HepG2 (cell line): ENCODE data around the gene SLC1A5. TPM values are rescaled to one million over a fixed set of nuclear protein-coding genes. Genes with fewer than 3 reads are reported as not detected.

ENCODE experiments used
- ELF3 ChIP-seq: IDR thresholded peaks from 2 replicates; pipeline ENCODE4 v1.6.1; 2016; ENCODE audit warnings: missing genetic modification reagents, missing compliant biosample characterization
- FOXK1 ChIP-seq: sonication (generic); formaldehyde crosslinking; IDR thresholded peaks from 2 replicates; pipeline ENCODE4 v1.4.0; 2020; ENCODE audit warnings: low read depth, missing genetic modification reagents, borderline replicate concordance
- GABPB1 ChIP-seq: IDR thresholded peaks from 2 replicates; pipeline ENCODE4 v1.6.1; 2016; ENCODE audit warnings: mild to moderate bottlenecking, missing genetic modification reagents, moderate library complexity, missing compliant biosample characterization
- HDAC1 ChIP-seq: sonication (generic); formaldehyde crosslinking; IDR thresholded peaks from 2 replicates; pipeline ENCODE4 v1.5.1; 2020; ENCODE audit warnings: mild to moderate bottlenecking, missing genetic modification reagents
- HNRNPLL ChIP-seq: fragments of 200-400 bp; formaldehyde crosslinking; IDR thresholded peaks from 2 replicates; pipeline ENCODE4 v1.6.1; 2017; ENCODE audit warnings: mild to moderate bottlenecking, low read depth, low read length; ENCODE audit not compliant: poor library complexity, severe bottlenecking
- KLF16 ChIP-seq, 2 experiments: sonication (generic) in 1 of 2; formaldehyde crosslinking in 1 of 2; IDR thresholded peaks; 2 replicates each; pipeline versions ENCODE4 v1.6.1 to v1.8.0; 2016 to 2023; ENCODE audit warnings: missing genetic modification reagents in 2 of 2, missing compliant biosample characterization in 1 of 2
- MAF1 ChIP-seq: sonication (generic); formaldehyde crosslinking; IDR thresholded peaks from 2 replicates; pipeline ENCODE4 v1.5.0; 2020; ENCODE audit warnings: missing genetic modification reagents, borderline replicate concordance
- MYC ChIP-seq: sonication (generic); formaldehyde crosslinking; IDR thresholded peaks from 2 replicates; pipeline ENCODE4 v1.9.0; 2021; ENCODE audit warnings: missing genetic modification reagents, borderline replicate concordance
- NFE2 ChIP-seq: sonication (generic); formaldehyde crosslinking; IDR thresholded peaks from 2 replicates; pipeline ENCODE4 v1.4.0; 2020; ENCODE audit warnings: missing genetic modification reagents
- POLR2A ChIP-seq, 2 experiments: IDR thresholded peaks; 2 replicates each; pipeline ENCODE4 v1.6.1; 2011; ENCODE audit warnings: low read depth in 2 of 2, low read length in 2 of 2, mild to moderate bottlenecking in 1 of 2, moderate library complexity in 1 of 2; ENCODE audit not compliant: insufficient read depth in 1 of 2
- SAP130 ChIP-seq: IDR thresholded peaks from 2 replicates; pipeline ENCODE4 v1.6.1; 2016; ENCODE audit warnings: low read depth
- SRSF1 ChIP-seq: fragments of 200-400 bp; formaldehyde crosslinking; optimal IDR thresholded peaks from 2 replicates; pipeline ENCODE3; 2017; ENCODE audit warnings: mild to moderate bottlenecking, low read depth, low read length, moderate library complexity
- ZNF605 ChIP-seq: sonication (generic); formaldehyde crosslinking; IDR thresholded peaks from 2 replicates; pipeline ENCODE4 v1.8.0; 2022; ENCODE audit warnings: mild to moderate bottlenecking, missing genetic modification reagents
- ZNF652 ChIP-seq: IDR thresholded peaks from 2 replicates; pipeline ENCODE4 v1.6.1; 2016; ENCODE audit warnings: low read depth, borderline replicate concordance
- ZSCAN20 ChIP-seq: sonication (generic); formaldehyde crosslinking; IDR thresholded peaks from 2 replicates; pipeline ENCODE4 v1.4.0; 2020; ENCODE audit warnings: missing genetic modification reagents, mild to moderate bottlenecking, borderline replicate concordance
- polyA plus RNA-seq, 8 experiments: library from polyadenylated mRNA; depleted of rRNA in 3 of 8; stranded (reverse) in 7 of 8; unstranded in 1 of 8; fragments of >200 nt; fragmentation: Illumina TruSeq in 4 of 8; extraction: Trizol in 4 of 8; gene quantifications; 2 replicates each; pipeline versions ENCODE4 v1.2.1 to v1.2.3, GENCODE V29; 2011 to 2016; ENCODE audit warnings: low read depth in 4 of 8, missing spikeins in 1 of 8, mixed read lengths in 1 of 8; ENCODE audit not compliant: insufficient read depth in 1 of 8
- total RNA-seq, 5 experiments: library from RNA; depleted of rRNA; stranded (reverse); fragments of >200 nt; fragmentation: Illumina TruSeq; extraction: Trizol; gene quantifications; 2 replicates each; pipeline ENCODE4 v1.2.3, GENCODE V29; 2016; ENCODE audit warnings: low read depth in 1 of 5
- TF ChIP-seq, protein P1 (sequence below): sonication (generic); formaldehyde crosslinking; IDR thresholded peaks from 2 replicates; pipeline ENCODE4 v1.5.0; 2020; ENCODE audit warnings: mild to moderate bottlenecking, missing genetic modification reagents, borderline replicate concordance
- TF ChIP-seq, protein P2 (sequence below): IDR thresholded peaks from 2 replicates; pipeline ENCODE4 v1.6.1; 2016; ENCODE audit warnings: mild to moderate bottlenecking, missing biosample characterization, missing genetic modification reagents
- TF ChIP-seq, protein P3 (sequence below): sonication (generic); formaldehyde crosslinking; IDR thresholded peaks from 2 replicates; pipeline ENCODE4 v1.4.0; 2020; ENCODE audit warnings: missing genetic modification reagents, borderline replicate concordance
- TF ChIP-seq, protein P4 (sequence below): sonication (generic); formaldehyde crosslinking; IDR thresholded peaks from 2 replicates; pipeline ENCODE4 v1.4.0; 2020; ENCODE audit warnings: missing genetic modification reagents

Gene SLC1A5
- total and polyA plus RNA-seq, 2 of the 13 experiments (the other 11 are each of a cell fraction or from before 2014, with no cell fraction given): 120 to 159 TPM

DNA sequence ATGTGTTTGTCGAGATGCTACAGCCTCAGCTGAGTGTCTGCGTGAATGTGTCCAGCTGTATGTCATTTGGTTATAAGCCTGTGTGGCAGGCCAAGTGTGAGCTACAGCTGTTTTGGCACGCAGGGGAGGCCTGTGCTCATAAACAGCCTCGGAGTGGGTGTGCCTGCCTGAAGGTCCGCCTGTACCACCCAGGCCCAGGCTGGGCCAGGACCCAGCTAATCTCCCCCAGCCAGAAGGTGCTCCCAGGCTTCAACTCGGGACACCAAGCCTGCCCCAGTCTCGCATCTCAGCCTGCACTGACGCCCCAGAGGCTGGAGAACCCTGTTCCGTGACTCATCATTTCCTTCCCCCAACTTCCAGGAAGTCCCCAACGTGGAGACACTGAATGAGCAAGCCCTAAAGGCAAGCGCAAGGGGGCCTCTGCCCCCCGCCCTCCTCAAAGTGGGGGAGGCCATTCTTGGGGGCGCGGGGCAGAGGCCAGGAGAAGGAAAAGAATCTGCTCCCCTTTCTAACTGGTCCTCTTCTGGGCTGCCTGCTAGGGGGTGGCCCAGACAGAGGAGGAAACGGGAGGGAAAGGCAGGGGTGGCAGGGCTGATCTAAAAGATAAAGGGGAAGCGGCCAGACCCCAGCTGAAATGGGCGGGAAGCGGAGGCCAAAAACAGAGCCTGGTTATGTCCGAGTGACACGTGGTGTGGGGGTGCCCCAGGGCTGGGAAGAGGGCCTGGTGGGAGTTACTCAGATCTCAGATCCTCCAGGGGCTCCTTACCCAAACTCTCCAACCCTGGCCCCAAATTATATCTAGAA, 2.0 kb downstream of the SLC1A5 start (continued):
- TF ChIP-seq, protein P1, sequence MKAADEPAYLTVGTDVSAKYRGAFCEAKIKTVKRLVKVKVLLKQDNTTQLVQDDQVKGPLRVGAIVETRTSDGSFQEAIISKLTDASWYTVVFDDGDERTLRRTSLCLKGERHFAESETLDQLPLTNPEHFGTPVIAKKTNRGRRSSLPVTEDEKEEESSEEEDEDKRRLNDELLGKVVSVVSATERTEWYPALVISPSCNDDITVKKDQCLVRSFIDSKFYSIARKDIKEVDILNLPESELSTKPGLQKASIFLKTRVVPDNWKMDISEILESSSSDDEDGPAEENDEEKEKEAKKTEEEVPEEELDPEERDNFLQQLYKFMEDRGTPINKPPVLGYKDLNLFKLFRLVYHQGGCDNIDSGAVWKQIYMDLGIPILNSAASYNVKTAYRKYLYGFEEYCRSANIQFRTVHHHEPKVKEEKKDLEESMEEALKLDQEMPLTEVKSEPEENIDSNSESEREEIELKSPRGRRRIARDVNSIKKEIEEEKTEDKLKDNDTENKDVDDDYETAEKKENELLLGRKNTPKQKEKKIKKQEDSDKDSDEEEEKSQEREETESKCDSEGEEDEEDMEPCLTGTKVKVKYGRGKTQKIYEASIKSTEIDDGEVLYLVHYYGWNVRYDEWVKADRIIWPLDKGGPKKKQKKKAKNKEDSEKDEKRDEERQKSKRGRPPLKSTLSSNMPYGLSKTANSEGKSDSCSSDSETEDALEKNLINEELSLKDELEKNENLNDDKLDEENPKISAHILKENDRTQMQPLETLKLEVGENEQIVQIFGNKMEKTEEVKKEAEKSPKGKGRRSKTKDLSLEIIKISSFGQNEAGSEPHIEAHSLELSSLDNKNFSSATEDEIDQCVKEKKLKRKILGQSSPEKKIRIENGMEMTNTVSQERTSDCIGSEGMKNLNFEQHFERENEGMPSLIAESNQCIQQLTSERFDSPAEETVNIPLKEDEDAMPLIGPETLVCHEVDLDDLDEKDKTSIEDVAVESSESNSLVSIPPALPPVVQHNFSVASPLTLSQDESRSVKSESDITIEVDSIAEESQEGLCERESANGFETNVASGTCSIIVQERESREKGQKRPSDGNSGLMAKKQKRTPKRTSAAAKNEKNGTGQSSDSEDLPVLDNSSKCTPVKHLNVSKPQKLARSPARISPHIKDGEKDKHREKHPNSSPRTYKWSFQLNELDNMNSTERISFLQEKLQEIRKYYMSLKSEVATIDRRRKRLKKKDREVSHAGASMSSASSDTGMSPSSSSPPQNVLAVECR (CRISPR knock-in tag): peak; percentile 73
- TF ChIP-seq POLR2A (IDR thresholded peaks at IDR 0.05; ENCODE audit: insufficient read depth in 1 of 2, low read depth in 2 of 2, low read length in 2 of 2) (peak; percentile 30 to 46; a peak in 3 of 4 replicates), SAP130 (CRISPR knock-in tag) (peak; percentile 94), KLF16 (CRISPR knock-in tag; IDR thresholded peaks at IDR 0.05) (0 out of 4 replicates have a peak, but pooled peaks of 1 of the 2 experiments have one; percentile 36), MYC (CRISPR knock-in tag) (peak; percentile 37; the same call in 1 of the 2 replicates), ZSCAN20 (CRISPR knock-in tag) (no peak), SRSF1 (peak; percentile 96), ZNF652 (CRISPR knock-in tag) (no peak), GABPB1 (CRISPR knock-in tag) (peak; percentile 43), ZNF605 (CRISPR knock-in tag) (0 out of 2 replicates have a peak, but pooled peaks have one; percentile 45), FOXK1 (0 out of 2 replicates have a peak, but pooled peaks have one; percentile 12), HDAC1 (CRISPR knock-in tag) (peak; percentile 63; the same call in 1 of the 2 replicates), NFE2 (CRISPR knock-in tag) (peak; percentile 16; the same call in 1 of the 2 replicates), MAF1 (CRISPR knock-in tag) (no peak), ELF3 (CRISPR knock-in tag) (peak; percentile 76; the same call in 1 of the 2 replicates), HNRNPLL (peak; percentile 16)
- TF ChIP-seq, protein P2, sequence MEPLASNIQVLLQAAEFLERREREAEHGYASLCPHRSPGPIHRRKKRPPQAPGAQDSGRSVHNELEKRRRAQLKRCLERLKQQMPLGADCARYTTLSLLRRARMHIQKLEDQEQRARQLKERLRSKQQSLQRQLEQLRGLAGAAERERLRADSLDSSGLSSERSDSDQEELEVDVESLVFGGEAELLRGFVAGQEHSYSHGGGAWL: no peak
- TF ChIP-seq, protein P3, sequence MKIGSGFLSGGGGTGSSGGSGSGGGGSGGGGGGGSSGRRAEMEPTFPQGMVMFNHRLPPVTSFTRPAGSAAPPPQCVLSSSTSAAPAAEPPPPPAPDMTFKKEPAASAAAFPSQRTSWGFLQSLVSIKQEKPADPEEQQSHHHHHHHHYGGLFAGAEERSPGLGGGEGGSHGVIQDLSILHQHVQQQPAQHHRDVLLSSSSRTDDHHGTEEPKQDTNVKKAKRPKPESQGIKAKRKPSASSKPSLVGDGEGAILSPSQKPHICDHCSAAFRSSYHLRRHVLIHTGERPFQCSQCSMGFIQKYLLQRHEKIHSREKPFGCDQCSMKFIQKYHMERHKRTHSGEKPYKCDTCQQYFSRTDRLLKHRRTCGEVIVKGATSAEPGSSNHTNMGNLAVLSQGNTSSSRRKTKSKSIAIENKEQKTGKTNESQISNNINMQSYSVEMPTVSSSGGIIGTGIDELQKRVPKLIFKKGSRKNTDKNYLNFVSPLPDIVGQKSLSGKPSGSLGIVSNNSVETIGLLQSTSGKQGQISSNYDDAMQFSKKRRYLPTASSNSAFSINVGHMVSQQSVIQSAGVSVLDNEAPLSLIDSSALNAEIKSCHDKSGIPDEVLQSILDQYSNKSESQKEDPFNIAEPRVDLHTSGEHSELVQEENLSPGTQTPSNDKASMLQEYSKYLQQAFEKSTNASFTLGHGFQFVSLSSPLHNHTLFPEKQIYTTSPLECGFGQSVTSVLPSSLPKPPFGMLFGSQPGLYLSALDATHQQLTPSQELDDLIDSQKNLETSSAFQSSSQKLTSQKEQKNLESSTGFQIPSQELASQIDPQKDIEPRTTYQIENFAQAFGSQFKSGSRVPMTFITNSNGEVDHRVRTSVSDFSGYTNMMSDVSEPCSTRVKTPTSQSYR (CRISPR knock-in tag): peak; percentile 62
- TF ChIP-seq, protein P4, sequence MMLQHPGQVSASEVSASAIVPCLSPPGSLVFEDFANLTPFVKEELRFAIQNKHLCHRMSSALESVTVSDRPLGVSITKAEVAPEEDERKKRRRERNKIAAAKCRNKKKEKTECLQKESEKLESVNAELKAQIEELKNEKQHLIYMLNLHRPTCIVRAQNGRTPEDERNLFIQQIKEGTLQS (CRISPR knock-in tag): no peak
